WTC11 (cell line): ENCODE data around the gene MINDY4B.
"Not testable (repeated sequence)": the region's sequence is repeated elsewhere in the genome, so short reads cannot be mapped to it uniquely, and the experiment has no call there.

Experiments
- ATF3 ChIP-seq: sonication (generic); formaldehyde crosslinking; conservative IDR thresholded peaks from 2 replicates; pipeline ENCODE4 v1.8.1; 2022; ENCODE audit warnings: mild to moderate bottlenecking, missing genetic modification reagents
- CTCF ChIP-seq: fragments of 200-600 bp; IDR thresholded peaks from 2 replicates; pipeline ENCODE4 v1.8.0; 2022; ENCODE audit warnings: antibody characterized with exemption
- E2F4 ChIP-seq: sonication (generic); formaldehyde crosslinking; IDR thresholded peaks from 2 replicates; pipeline ENCODE4 v1.8.1; 2022; ENCODE audit warnings: low read depth, mild to moderate bottlenecking, moderate library complexity, missing genetic modification reagents, borderline replicate concordance
- MAX ChIP-seq: sonication (generic); formaldehyde crosslinking; IDR thresholded peaks from 2 replicates; pipeline ENCODE4 v1.8.0; 2022; ENCODE audit warnings: mild to moderate bottlenecking, missing genetic modification reagents
- MLX ChIP-seq: sonication (generic); formaldehyde crosslinking; IDR thresholded peaks from 2 replicates; pipeline ENCODE4 v1.8.1; 2023; ENCODE audit warnings: mild to moderate bottlenecking, missing genetic modification reagents, moderate library complexity
- NR2C2 ChIP-seq: sonication (generic); formaldehyde crosslinking; IDR thresholded peaks from 2 replicates; pipeline ENCODE4 v1.8.0; 2022; ENCODE audit warnings: mild to moderate bottlenecking, missing genetic modification reagents
- NR3C1 ChIP-seq: sonication (generic); formaldehyde crosslinking; conservative IDR thresholded peaks from 2 replicates; pipeline ENCODE4 v1.8.1; 2023; ENCODE audit warnings: low read depth, mild to moderate bottlenecking, missing genetic modification reagents
- SP1 ChIP-seq: sonication (generic); formaldehyde crosslinking; conservative IDR thresholded peaks from 2 replicates; pipeline ENCODE4 v1.8.1; 2022; ENCODE audit warnings: missing genetic modification reagents

GRCh38 chr3:150863921-150864320, 41.3 kb downstream of the MINDY4B start:
- not testable (repeated sequence) for TF ChIP-seq CTCF; ATF3; NR2C2 (CRISPR knock-in tag); MAX (CRISPR knock-in tag); SP1 (CRISPR knock-in tag); NR3C1 (CRISPR knock-in tag); E2F4 (CRISPR knock-in tag); MLX (CRISPR knock-in tag)
